HG03378 (cell line): ENCODE data around the gene NFATC2.
"Not testable (repeated sequence)": the region's sequence is repeated elsewhere in the genome, so short reads cannot be mapped to it uniquely, and the experiment has no call there.

ENCODE experiments used
- ATAC-seq: cut with Tn5 transposase; IDR thresholded peaks from one replicate; pipeline ENCODE4 v1.9.1; 2021; ENCODE audit warnings: mild to moderate bottlenecking, moderate library complexity; ENCODE audit not compliant: unreplicated experiment

Gene NFATC2

GRCh38 chr20:51569815-51570738 is 27.6 kb upstream of the NFATC2 start:
- ATAC-seq = no peak

DNA sequence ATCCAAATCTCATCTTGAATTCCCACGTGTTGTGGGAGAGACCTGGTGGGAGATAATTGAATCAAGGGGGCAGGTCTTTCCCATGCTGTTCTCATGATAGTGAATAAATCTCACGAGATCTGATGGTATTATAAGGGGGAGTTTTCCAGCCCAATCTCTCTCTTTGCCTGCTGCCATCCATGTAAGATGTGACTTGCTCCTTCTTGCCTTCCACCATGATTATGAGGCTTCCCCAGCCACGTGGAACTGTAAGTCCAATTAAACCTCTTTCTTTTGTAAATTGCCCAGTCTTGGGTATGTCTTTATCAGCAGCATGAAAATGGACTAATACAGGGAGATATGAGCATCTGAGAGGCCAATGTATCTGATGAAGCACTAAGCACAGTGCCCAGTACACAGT is 26.0 kb upstream of the NFATC2 start:
- not testable (repeated sequence) for ATAC-seq

GRCh38 chr20:51567622-51568021 is 25.1 kb upstream of the NFATC2 start:
- ATAC-seq = no peak

- ATAC-seq = no peak
Observed at GRCh38 chr20:51566594-51566993, 24.1 kb upstream of the NFATC2 start.

DNA sequence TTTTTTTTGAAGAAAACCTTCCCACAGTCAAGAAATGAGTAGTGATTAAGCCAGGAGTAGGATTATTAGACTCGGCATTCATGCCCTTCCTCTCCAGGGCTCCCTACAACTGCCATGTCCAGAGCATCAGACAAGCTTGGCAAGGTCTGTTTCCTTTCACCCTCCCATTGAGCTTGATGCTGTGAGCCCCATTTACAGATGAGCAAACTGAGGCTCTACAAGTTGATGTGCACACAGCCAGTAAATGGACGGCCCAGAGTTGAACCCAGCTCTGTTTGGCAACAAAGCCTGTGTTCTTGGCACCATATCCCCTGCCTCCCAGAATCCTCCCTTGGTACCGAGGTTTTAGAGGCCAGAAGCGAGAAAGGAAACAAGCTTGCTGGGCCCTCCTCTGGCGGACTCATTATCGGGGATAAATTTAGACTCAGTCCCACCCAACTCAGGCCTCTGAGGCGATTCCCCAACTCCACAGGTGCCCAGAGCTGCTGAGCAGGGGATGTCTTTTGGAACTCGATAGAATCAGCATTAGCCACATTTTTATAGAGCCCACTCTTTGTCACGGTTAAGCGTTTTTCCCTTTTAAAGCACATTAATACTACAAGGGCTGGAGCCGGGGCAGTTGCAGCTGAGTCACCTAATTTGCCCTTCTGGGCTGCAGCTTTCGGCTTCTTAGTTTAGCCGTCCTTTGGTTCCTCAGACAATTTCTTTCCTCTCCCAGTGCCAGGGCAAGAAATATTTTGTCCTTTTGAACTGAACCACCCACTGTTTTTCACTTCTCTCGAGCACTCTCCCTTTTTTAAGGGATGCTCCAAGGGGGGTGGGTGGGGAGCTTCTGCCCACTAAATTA is 23.0 kb upstream of the NFATC2 start:
- ATAC-seq = no peak

GRCh38 chr20:51563486-51564332 is 21.2 kb upstream of the NFATC2 start:
- no peak for ATAC-seq

DNA sequence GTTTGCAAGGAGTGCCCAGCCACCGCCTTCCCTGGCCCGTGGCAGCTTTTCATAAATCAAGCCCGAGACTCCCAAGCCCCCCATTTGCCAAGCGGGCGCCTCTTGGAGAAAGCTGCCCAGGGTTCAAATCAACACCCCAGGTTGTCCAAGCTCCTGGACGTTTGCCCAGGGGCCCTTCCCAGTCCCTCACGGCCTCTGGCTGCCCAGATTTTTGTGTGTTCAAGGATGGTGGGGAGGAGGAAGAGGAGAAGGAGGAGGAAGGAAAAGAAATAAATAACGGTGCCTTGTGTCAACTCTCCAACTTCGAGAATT is 20.6 kb upstream of the NFATC2 start:
- no peak for ATAC-seq

GRCh38 chr20:51562332-51563173 is 20.0 kb upstream of the NFATC2 start:
- no peak for ATAC-seq

DNA sequence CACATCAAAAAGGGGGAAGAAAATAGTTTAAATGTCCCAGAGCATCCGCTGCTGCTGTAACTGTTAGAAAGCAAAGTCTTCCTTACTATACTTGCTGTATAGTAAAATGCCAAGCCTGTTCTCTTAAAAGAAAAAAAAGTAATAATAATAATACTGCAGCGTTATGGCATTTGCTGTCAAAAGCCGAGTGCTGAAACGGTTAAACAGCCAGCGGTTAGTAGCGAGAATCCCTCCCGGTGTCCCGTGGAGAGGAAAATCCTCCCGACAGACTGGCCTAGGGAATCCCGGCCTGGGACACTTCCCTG is 19.5 kb upstream of the NFATC2 start:
- ATAC-seq = no peak

DNA sequence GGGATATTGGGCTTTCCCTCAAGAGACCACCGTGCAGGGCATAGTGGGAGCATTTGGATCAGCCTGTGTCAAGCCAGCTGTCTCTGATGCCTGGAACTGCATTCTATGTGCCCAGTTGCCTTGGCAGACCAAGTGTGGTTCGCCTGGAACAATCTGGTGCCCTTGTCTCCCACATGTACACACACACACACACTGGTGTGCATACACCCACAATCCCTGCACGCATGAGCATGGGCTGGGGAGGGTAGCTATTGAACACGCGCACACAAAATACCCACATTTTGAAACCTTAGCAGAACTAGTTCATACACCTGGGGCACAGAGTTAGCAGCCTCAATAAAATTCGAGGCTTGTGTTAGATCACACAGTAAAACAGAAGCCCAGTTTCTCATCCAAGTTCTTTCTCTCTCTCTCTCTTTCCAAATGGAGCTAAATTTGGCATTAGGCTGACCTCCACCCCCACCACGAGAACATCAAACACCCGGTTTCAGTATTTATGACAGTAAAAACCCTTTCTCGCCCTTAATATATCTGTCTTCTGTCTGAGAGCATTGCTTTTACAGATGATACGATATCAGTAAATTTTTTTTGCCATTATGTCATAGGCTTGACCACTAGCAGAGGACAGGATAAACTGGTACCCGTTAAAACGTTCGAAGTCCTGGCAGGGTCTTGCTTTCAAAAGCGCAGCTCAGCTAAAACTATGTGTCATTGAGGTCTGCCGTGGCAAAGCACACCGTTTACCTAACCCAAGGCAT is 18.2 kb upstream of the NFATC2 start:
- ATAC-seq = no peak

- no peak for ATAC-seq
Observed at GRCh38 chr20:51560042-51560441, 17.5 kb upstream of the NFATC2 start.

DNA sequence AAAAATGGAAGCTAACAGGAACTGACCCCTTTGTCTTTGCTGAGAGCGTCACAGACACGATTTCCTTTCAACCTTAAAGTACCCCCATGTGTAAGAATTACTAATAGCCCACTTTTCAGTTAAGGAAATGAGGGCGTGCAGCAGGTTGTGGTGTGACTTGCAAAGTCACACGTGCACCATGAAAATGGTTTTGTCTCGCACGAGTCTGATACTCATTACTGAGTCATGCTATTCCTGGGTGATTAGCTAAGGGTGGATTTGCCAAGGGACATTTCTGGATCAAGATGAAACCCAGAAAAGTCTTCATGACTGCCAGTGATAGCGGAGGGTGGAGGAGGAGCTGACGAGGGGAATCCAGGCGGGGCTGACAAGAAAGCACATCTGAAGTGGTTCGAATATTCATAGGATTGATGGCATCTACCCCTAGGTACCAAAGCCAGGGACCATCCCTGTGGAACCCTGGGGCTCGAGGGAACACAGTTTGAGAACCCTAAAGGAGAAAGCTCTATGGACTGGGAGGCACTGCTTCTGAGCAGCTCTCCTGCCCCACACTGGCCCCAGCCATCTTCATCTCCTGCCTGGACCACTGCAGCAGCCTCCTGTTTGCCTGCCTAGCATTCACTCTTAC is 12.1 kb upstream of the NFATC2 start:
- no peak for ATAC-seq

DNA sequence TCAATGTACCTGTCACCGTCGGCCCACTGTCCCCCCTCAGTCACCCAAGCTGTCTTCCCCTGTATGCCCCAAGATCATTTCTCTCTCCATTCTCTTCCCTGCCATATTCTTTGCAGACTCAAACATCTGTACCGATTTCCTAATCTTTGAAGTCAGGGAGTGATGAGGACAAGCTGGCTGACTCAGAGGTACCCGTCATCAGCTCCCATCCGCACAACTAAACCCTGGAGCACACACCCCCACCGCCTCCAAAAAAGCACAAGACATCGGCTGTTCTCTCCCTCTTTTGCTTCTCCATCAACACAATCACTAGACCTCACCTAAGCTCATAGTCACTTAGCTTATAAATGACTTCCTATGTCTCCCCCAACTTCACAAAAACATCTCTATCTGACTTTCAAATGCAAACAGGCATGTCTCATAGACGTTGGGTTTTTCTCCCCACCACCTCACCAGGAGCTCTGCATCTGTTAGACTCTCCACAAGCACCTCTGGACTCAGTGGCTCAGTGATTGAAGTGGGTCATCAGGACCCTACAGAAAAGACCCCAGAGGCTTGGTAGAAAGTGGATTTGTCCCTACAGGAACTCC is 11.5 kb upstream of the NFATC2 start:
- ATAC-seq = no peak

- ATAC-seq = no peak
Observed at GRCh38 chr20:51551186-51551585, 8.7 kb upstream of the NFATC2 start.

- no peak for ATAC-seq
Observed at GRCh38 chr20:51549474-51549873, 7.0 kb upstream of the NFATC2 start.

DNA sequence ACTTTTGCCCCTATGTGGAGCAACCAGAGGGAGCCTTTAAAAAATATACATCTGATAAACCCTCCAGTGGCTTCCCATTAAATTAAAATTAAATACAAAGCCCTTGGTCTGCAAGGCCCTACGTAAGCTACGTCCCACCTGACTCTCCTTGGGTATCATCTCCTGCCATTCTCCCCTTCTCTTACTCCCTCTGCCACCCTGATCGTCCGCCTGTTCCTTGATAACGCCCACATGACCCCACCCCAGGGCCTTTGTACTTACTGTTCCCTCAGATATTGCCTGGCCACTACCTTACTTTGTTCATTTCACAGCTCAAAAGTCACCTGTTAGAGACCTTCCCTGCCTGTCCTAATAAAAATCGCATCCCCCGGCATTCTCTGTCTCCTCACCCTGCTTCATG is 5.4 kb upstream of the NFATC2 start:
- no peak for ATAC-seq

GRCh38 chr20:51545515-51545914 is 3.0 kb upstream of the NFATC2 start:
- no peak for ATAC-seq

DNA sequence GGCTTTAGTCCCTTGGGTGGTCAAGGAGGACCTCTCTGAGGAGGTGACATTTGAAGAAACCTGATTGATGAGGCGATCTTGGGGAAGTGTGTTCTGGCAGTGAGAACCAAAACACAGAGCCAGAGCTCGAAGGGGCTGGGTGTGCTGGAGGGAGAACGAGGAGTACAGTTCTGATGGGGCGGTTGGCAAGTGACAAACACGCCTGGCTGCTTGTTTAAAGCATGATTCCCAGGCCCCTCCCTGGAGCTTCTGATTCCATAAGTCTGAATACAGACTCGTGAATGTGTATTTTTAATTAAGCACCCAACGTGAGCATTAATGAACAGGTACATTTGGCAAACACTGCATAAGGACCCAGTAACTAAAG is 886 bp upstream of the NFATC2 start:
- no peak for ATAC-seq

- peak; percentile 40 for ATAC-seq
Observed at GRCh38 chr20:51542033-51542570, 417 bp downstream of the NFATC2 start.
